K562 (cell line): ENCODE measurements around the gene MECR. TPM values are rescaled to one million over a fixed set of nuclear protein-coding genes. Genes with fewer than 3 reads are reported as not detected.

Source experiments
- ARNT ChIP-seq, 2 experiments: fragments of 450-650 bp; IDR thresholded peaks; 2 replicates each; pipeline ENCODE4 v1.6.1; 2016; ENCODE audit warnings: mild to moderate bottlenecking in 1 of 2
- BRD9 ChIP-seq: fragments of 450-650 bp; IDR thresholded peaks from 2 replicates; pipeline ENCODE4 v1.6.1; 2018; ENCODE audit warnings: low read depth; ENCODE audit not compliant: partially characterized antibody
- GABPA ChIP-seq: fragments of 200-800 bp; sonication (Bioruptor generic); conservative IDR thresholded peaks from 2 replicates; pipeline ENCODE4 v1.6.1; 2016; ENCODE audit warnings: low read depth, missing genetic modification characterization, missing compliant biosample characterization
- KLF1 ChIP-seq: fragments of 450-650 bp; IDR thresholded peaks from 2 replicates; pipeline ENCODE4 v1.6.1; 2016; ENCODE audit warnings: missing genetic modification characterization, missing compliant biosample characterization
- PHB ChIP-seq: fragments of 250-450 bp; sonication (Bioruptor Pico); IDR thresholded peaks from 2 replicates; pipeline ENCODE4 v1.5.0; 2021
- RBM39 ChIP-seq: fragments of 200-400 bp; formaldehyde crosslinking; optimal IDR thresholded peaks from 2 replicates; pipeline ENCODE3; 2018; ENCODE audit warnings: low read depth, low read length
- ZEB2 ChIP-seq: fragments of 450-650 bp; IDR thresholded peaks from 2 replicates; pipeline ENCODE4 v1.6.1; 2016
- ZZZ3 ChIP-seq: fragments of 450-650 bp; IDR thresholded peaks from 2 replicates; pipeline ENCODE4 v1.6.1; 2016; ENCODE audit warnings: antibody characterized with exemption, mild to moderate bottlenecking, moderate library complexity
- polyA plus RNA-seq, 8 experiments: library from polyadenylated mRNA; depleted of rRNA in 4 of 8; stranded (reverse) in 5 of 8; unstranded in 3 of 8; fragments of >200 nt; fragmentation: Nextera tagmentation in 2 of 8; fragmentation: Illumina TruSeq in 1 of 8; extraction: Ambion mirVana in 2 of 8; extraction: Trizol in 1 of 8; gene quantifications; 2 replicates each; pipeline versions ENCODE4 v1.2.1 to v1.2.3, GENCODE V29; 2011 to 2014; ENCODE audit warnings: inconsistent platforms in 1 of 8, missing spikeins in 1 of 8
- total RNA-seq, 7 experiments: library from RNA; depleted of rRNA in 6 of 7; stranded (reverse); fragments of >200 nt in 6 of 7; fragmentation: Illumina TruSeq in 2 of 7; extraction: Trizol in 2 of 7; gene quantifications; 2 replicates each; pipeline versions ENCODE4 v1.2.1 to v1.2.3, GENCODE V29; 2011 to 2021; ENCODE audit warnings: low replicate concordance in 1 of 7
- TF ChIP-seq, protein P1 (sequence below): fragments of 250-450 bp; sonication (Bioruptor Pico); IDR thresholded peaks from 2 replicates; pipeline ENCODE4 v1.8.0; 2021; ENCODE audit warnings: moderate library complexity, mild to moderate bottlenecking, inconsistent platforms
- TF ChIP-seq, protein P2 (sequence below), 2 experiments: fragments of 450-650 bp; IDR thresholded peaks; 2 replicates each; pipeline ENCODE4 v1.6.1; 2016; ENCODE audit warnings: mild to moderate bottlenecking in 2 of 2, borderline replicate concordance in 1 of 2, low read depth in 1 of 2, moderate library complexity in 1 of 2
- TF ChIP-seq, protein P3 (sequence below): fragments of 450-650 bp; IDR thresholded peaks from 2 replicates; pipeline ENCODE4 v1.6.1; 2016; ENCODE audit warnings: antibody characterized with exemption
- TF ChIP-seq, protein P4 (sequence below): fragments of 450-650 bp; IDR thresholded peaks from 2 replicates; pipeline ENCODE4 v1.6.1; 2016; ENCODE audit warnings: missing biosample characterization, missing genetic modification characterization
- TF ChIP-seq, protein P5 (sequence below): IDR thresholded peaks from 2 replicates; pipeline ENCODE4 v1.6.1; 2014; ENCODE audit warnings: antibody characterized with exemption

MECR gene
- total and polyA plus RNA-seq, 9 of the 15 experiments (the other 6 are each of a cell fraction or from before 2014, with no cell fraction given): 10.4 to 58.6 (median 42.9) TPM

DNA sequence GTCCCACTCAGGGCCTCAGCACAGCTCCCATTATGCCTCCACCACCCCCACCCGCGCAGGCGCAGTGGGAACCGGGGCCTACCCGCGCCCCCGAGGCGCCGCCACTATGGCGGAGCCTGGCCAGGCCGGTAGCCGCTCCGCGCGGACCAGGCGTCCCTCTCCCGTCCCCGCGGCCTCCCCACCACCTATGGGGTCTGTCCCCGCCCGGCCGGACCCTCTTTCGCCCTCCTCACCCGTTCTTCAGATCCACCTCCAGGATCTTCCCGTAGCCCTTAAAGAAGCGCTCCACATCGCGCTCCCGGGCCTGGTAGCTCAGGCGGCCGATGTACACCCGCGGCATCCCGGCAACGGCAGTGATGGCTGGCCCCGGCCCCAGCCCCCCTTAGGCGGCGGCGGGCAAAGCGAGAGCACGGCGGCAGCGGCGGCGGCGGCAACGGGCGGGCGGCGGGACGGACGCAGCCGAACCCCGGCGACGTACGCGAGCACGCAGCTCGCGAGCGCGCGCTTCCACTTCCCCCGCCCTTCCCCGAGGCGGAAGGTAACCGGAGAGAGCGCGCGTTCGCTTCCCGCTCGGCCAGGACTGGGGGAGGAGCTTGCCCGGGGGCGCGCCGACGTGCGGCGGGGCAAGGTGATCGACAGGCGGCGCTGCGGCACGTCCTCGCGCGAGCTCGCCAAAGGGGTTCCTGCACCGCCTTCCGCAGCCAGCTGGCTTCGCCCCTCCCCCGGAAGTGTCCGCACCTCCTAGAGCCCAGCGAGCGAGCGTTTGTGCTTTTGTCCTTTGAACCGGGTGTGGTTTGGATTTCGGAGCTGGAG, 49.1 kb downstream of the MECR start, which contains the start of gene SRSF4 (continued):
- TF ChIP-seq, protein P1, sequence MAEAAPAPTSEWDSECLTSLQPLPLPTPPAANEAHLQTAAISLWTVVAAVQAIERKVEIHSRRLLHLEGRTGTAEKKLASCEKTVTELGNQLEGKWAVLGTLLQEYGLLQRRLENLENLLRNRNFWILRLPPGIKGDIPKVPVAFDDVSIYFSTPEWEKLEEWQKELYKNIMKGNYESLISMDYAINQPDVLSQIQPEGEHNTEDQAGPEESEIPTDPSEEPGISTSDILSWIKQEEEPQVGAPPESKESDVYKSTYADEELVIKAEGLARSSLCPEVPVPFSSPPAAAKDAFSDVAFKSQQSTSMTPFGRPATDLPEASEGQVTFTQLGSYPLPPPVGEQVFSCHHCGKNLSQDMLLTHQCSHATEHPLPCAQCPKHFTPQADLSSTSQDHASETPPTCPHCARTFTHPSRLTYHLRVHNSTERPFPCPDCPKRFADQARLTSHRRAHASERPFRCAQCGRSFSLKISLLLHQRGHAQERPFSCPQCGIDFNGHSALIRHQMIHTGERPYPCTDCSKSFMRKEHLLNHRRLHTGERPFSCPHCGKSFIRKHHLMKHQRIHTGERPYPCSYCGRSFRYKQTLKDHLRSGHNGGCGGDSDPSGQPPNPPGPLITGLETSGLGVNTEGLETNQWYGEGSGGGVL (CRISPR knock-in tag): no peak
- 0 out of 2 replicates have a peak, but pooled peaks have one; percentile 48 for TF ChIP-seq PHB
- TF ChIP-seq, protein P2, sequence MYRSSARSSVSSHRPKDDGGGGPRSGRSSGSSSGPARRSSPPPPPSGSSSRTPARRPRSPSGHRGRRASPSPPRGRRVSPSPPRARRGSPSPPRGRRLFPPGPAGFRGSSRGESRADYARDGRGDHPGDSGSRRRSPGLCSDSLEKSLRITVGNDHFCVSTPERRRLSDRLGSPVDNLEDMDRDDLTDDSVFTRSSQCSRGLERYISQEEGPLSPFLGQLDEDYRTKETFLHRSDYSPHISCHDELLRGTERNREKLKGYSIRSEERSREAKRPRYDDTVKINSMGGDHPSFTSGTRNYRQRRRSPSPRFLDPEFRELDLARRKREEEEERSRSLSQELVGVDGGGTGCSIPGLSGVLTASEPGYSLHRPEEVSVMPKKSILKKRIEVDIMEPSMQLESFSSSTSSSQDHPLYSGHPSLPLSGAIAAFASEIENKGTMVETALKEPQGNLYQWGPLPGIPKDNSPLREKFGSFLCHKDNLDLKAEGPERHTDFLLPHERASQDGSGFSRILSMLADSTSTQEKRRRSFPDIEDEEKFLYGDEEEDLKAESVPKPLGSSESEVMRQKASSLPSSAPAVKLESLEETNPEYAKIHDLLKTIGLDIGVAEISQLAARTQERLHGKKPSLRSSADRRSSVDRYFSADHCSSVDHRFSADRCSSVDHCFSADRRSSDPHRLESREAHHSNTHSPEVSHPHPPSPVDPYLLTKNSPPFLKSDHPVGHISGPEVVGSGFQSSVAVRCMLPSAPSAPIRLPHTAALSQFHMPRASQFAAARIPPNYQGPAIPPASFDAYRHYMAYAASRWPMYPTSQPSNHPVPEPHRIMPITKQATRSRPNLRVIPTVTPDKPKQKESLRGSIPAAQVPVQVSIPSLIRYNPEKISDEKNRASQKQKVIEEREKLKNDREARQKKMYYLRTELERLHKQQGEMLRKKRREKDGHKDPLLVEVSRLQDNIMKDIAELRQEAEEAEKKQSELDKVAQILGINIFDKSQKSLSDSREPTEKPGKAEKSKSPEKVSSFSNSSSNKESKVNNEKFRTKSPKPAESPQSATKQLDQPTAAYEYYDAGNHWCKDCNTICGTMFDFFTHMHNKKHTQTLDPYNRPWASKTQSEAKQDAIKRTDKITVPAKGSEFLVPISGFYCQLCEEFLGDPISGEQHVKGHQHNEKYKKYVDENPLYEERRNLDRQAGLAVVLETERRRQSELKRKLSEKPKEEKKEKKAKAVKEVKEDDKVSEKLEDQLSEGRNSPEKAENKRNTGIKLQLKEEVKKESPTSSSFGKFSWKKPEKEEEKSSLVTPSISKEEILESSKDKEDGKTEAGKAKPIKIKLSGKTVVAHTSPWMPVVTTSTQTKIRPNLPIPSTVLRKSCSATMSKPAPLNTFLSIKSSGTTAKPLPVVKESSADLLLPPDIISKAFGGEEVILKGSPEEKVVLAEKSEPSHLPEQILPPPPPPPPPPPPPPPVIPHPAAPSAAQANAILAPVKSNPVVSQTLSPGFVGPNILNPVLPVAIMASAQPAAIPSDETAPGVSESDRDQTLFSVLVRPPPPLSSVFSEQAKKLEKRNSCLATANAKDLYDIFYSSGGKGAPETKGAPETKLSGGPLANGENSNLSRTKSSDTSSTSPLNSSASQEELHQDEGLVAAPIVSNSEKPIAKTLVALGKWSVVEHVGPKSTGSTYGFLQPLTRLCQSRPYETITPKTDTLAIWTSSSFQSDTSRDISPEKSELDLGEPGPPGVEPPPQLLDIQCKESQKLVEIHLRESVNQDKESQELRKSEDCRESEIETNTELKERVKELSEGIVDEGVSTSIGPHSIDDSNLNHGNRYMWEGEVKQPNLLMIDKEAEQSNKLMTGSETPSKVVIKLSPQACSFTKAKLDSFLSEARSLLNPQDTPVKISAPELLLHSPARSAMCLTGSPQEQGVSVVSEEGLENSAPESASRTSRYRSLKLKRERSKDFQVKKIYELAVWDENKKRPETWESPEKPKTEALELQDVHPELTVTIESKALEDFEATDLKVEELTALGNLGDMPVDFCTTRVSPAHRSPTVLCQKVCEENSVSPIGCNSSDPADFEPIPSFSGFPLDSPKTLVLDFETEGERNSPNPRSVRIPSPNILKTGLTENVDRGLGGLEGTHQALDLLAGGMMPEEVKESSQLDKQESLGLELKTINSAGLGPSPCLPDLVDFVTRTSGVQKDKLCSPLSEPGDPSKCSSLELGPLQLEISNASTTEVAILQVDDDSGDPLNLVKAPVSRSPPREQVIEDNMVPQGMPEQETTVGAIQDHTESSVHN (IDR thresholded peaks at IDR 0.05; ENCODE audit: borderline replicate concordance in 1 of 2, low read depth in 1 of 2): no peak
- TF ChIP-seq, protein P3, sequence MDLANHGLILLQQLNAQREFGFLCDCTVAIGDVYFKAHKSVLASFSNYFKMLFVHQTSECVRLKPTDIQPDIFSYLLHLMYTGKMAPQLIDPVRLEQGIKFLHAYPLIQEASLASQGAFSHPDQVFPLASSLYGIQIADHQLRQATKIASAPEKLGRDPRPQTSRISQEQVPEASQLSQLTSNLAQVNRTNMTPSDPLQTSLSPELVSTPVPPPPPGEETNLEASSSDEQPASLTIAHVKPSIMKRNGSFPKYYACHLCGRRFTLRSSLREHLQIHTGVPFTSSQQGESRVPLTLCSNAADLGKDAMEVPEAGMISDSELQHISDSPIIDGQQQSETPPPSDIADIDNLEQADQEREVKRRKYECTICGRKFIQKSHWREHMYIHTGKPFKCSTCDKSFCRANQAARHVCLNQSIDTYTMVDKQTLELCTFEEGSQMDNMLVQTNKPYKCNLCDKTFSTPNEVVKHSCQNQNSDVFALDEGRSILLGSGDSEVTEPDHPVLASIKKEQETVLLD: peak; percentile 90
- no peak for TF ChIP-seq BRD9
- no peak for TF ChIP-seq ARNT (IDR thresholded peaks at IDR 0.05)
- TF ChIP-seq ZZZ3: peak; percentile 73; the same call in 1 of the 2 replicates
- TF ChIP-seq, protein P4, sequence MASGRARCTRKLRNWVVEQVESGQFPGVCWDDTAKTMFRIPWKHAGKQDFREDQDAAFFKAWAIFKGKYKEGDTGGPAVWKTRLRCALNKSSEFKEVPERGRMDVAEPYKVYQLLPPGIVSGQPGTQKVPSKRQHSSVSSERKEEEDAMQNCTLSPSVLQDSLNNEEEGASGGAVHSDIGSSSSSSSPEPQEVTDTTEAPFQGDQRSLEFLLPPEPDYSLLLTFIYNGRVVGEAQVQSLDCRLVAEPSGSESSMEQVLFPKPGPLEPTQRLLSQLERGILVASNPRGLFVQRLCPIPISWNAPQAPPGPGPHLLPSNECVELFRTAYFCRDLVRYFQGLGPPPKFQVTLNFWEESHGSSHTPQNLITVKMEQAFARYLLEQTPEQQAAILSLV: no peak
- TF ChIP-seq, protein P5, sequence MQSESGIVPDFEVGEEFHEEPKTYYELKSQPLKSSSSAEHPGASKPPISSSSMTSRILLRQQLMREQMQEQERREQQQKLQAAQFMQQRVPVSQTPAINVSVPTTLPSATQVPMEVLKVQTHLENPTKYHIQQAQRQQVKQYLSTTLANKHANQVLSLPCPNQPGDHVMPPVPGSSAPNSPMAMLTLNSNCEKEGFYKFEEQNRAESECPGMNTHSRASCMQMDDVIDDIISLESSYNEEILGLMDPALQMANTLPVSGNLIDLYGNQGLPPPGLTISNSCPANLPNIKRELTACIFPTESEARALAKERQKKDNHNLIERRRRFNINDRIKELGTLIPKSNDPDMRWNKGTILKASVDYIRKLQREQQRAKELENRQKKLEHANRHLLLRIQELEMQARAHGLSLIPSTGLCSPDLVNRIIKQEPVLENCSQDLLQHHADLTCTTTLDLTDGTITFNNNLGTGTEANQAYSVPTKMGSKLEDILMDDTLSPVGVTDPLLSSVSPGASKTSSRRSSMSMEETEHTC: no peak
- TF ChIP-seq ZEB2: no peak
- TF ChIP-seq GABPA (tag): peak; percentile 98
- peak; percentile 80; the same call in 1 of the 2 replicates for TF ChIP-seq KLF1 (tag)
- TF ChIP-seq RBM39: no peak
